Measurements from ENCODE around the gene SH3TC2. TPM values are rescaled to one million over a fixed set of nuclear protein-coding genes. Genes with fewer than 3 reads are reported as not detected.

The SH3TC2 gene
- total and polyA plus RNA-seq, 2 donors (not counting 1 experiment from before 2014, with no cell fraction given), result not detected

- no peaks in the 10 kb centered on the region for H3K27me3 ChIP-seq (replicated peaks in 1 of 4; ENCODE audit: control extremely low read depth in 1 of 4, control insufficient read depth in 3 of 4, insufficient read depth in 4 of 4, low read length in 3 of 4)
- no peak overlapping the region for H3K4me3 ChIP-seq (ENCODE audit: control extremely low read depth in 1 of 5, extremely low read depth in 1 of 5, insufficient read depth in 1 of 5, low read depth in 2 of 5, low read length in 4 of 5)
- H4K20me1 ChIP-seq (ENCODE audit: control insufficient read depth, insufficient read depth, low read length, poor library complexity, severe bottlenecking), result no peaks in the 10 kb centered on the region
- no peak overlapping the region for H3K9ac ChIP-seq (ENCODE audit: low read length)
- intact Hi-C loops (cut with micrococcal nuclease), result no loop called here
- DNase-seq (no peak), ATAC-seq (ENCODE audit: low read depth) (no peak)
- no peak overlapping the region for H2AFZ ChIP-seq (ENCODE audit: insufficient read depth, low read depth, low read length, poor library complexity, severe bottlenecking)
- no peaks in the 10 kb centered on the region for H3K79me2 ChIP-seq (ENCODE audit: control insufficient read depth, insufficient read depth, low read length)
- H3K9me3 Mint-ChIP-seq (ENCODE audit: insufficient read depth), result no peaks in the 10 kb centered on the region
- ChIA-PET CTCF (interaction anchor here (1.1 kb wide), 1 partner anchor 9 kb away, joined by 3 read pairs; no protein-coding TSS in a partner anchor), POLR2A (no interaction called here)
- H3K9me3 ChIP-seq (ENCODE audit: control extremely low read depth in 1 of 3, control insufficient read depth in 2 of 3, insufficient read depth in 1 of 3, low read length in 2 of 3), result peaks cover 0 to 10% (median 0%) of the 10 kb centered on the region in 3 donors
- H3K4me2 ChIP-seq (replicated peaks; ENCODE audit: low read depth, low read length, poor library complexity, severe bottlenecking), result no peak overlapping the region
- H3K4me1 ChIP-seq (ENCODE audit: control insufficient read depth in 2 of 2, insufficient read depth in 2 of 2, low read length in 2 of 2), result no peaks in the 10 kb centered on the region
- H3K4me3 Mint-ChIP-seq, result no peak overlapping the region
- H3K27me3 Mint-ChIP-seq, result peaks cover 28% of the 10 kb centered on the region
- no peaks in the 10 kb centered on the region for H3K4me1 Mint-ChIP-seq
- WGBS (ENCODE audit: insufficient coverage), result no CpG with 5 or more reads among the region's 1 CpG
- no peak overlapping the region for H3K27ac Mint-ChIP-seq
- H3K36me3 ChIP-seq (replicated peaks in 1 of 2; ENCODE audit: control extremely low read depth in 1 of 2, control insufficient read depth in 1 of 2, extremely low read depth in 1 of 2, insufficient read depth in 2 of 2, low read length in 1 of 2), result no peaks in the 10 kb centered on the region
- no peak overlapping the region for H3K27ac ChIP-seq (ENCODE audit: low read length in 2 of 2)
- TF ChIP-seq CTCF (IDR thresholded peaks at IDR 0.05), result no peak
- TF ChIP-seq EZH2 (IDR thresholded peaks at IDR 0.05; ENCODE audit: borderline replicate concordance, insufficient read depth, low read depth, low read length, poor library complexity, severe bottlenecking), result no peak
Observed at GRCh38 chr5:149073213-149073612, 10.4 kb upstream of the SH3TC2 start.

GRCh38 chr5:149072791-149073190 is 9.9 kb upstream of the SH3TC2 start:
- intact Hi-C loops (cut with micrococcal nuclease), result no loop called here
- WGBS (ENCODE audit: insufficient coverage), result no CpG with 5 or more reads among the region's 2 CpGs
- Mint-ChIP-seq H3K9me3 (ENCODE audit: insufficient read depth) (no peaks in the 10 kb centered on the region), H3K4me3 (no peak overlapping the region), H3K27me3 (peaks cover 28% of the 10 kb centered on the region), H3K4me1 (no peaks in the 10 kb centered on the region), H3K27ac (no peak overlapping the region)
- H3K9me3 ChIP-seq (ENCODE audit: control extremely low read depth in 1 of 3, control insufficient read depth in 2 of 3, insufficient read depth in 1 of 3, low read length in 2 of 3), result peaks cover 0 to 10% (median 0%) of the 10 kb centered on the region in 3 donors
- no peaks in the 10 kb centered on the region for H3K27me3 ChIP-seq (replicated peaks in 1 of 4; ENCODE audit: control extremely low read depth in 1 of 4, control insufficient read depth in 3 of 4, insufficient read depth in 4 of 4, low read length in 3 of 4)
- TF ChIP-seq CTCF (IDR thresholded peaks at IDR 0.05), result no peak
- no peak for TF ChIP-seq EZH2 (IDR thresholded peaks at IDR 0.05; ENCODE audit: borderline replicate concordance, insufficient read depth, low read depth, low read length, poor library complexity, severe bottlenecking)
- H2AFZ ChIP-seq (ENCODE audit: insufficient read depth, low read depth, low read length, poor library complexity, severe bottlenecking), result no peak overlapping the region
- H3K79me2 ChIP-seq (ENCODE audit: control insufficient read depth, insufficient read depth, low read length), result no peaks in the 10 kb centered on the region
- no peaks in the 10 kb centered on the region for H3K36me3 ChIP-seq (replicated peaks in 1 of 2; ENCODE audit: control extremely low read depth in 1 of 2, control insufficient read depth in 1 of 2, extremely low read depth in 1 of 2, insufficient read depth in 2 of 2, low read length in 1 of 2)
- H3K9ac ChIP-seq (ENCODE audit: low read length), result no peak overlapping the region
- H3K4me1 ChIP-seq (ENCODE audit: control insufficient read depth in 2 of 2, insufficient read depth in 2 of 2, low read length in 2 of 2), result no peaks in the 10 kb centered on the region
- CTCF ChIA-PET, result no interaction called here
- no peak overlapping the region for H3K4me2 ChIP-seq (replicated peaks; ENCODE audit: low read depth, low read length, poor library complexity, severe bottlenecking)
- H3K27ac ChIP-seq (ENCODE audit: low read length in 2 of 2), result no peak overlapping the region
- no peak for ATAC-seq (ENCODE audit: low read depth)
- POLR2A ChIA-PET, result no interaction called here
- no peaks in the 10 kb centered on the region for H4K20me1 ChIP-seq (ENCODE audit: control insufficient read depth, insufficient read depth, low read length, poor library complexity, severe bottlenecking)
- H3K4me3 ChIP-seq (ENCODE audit: control extremely low read depth in 1 of 5, extremely low read depth in 1 of 5, insufficient read depth in 1 of 5, low read depth in 2 of 5, low read length in 4 of 5), result no peak overlapping the region
- DNase-seq, result no peak

Measured in B cell (primary cell).